Measurements from ENCODE around the gene ZSCAN12.

Gene ZSCAN12

DNA sequence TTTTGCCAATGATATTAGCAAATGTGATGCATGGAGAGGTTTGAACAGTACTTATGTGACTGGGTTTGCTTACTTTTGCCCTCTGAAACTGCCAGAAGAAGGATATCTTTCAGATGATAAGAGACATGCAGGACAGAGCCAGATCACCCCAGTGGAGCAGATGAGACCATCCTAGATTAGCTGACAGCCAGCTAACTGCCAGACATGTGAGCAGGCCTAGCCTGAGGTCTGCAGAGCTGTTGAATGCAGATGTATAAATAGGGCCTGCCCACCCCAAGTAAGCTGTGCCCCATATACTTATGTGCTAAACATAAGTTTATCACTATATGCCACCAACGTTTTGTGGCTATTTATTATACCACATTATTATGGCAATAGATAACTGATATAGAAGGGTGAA, 69.5 kb downstream of the ZSCAN12 start:
- H3K36me3 ChIP-seq, result peaks cover 41 to 44% (median 43%) of the 10 kb centered on the region in 3 donors
- no peak for DNase-seq
- peaks cover 0 to 46% (median 22%) of the 10 kb centered on the region in 3 donors for H3K9me3 ChIP-seq
- H3K27ac ChIP-seq, result no peak overlapping the region
- no peak for TF ChIP-seq CTCF (IDR thresholded peaks at IDR 0.05)
- intact Hi-C loops (cut with DNase I; ENCODE audit: low total_unique reads), result no loop called here
- H3K27me3 ChIP-seq, result no peaks in the 10 kb centered on the region
- H3K4me1 ChIP-seq, result peaks cover 0 to 10% (median 4%) of the 10 kb centered on the region in 4 donors
- no peak overlapping the region for H3K4me3 ChIP-seq
